Activated CD4-positive, alpha-beta T cell treated with anti-CD3 and anti-CD28 coated beads, Interleukin-2, amount 50 U/mL, for 1 hour (primary cell): ENCODE data around the gene ANKRD44.

Experiments used
- DNase-seq: peaks from one replicate; pipeline ENCODE4 v3.0.0-alpha.2; 2020

The ANKRD44 gene

GRCh38 chr2:197286805-197287595, 23.6 kb downstream of the ANKRD44 start:
- peak; percentile 31 for DNase-seq

GRCh38 chr2:197285361-197285760, 25.2 kb downstream of the ANKRD44 start:
- DNase-seq, result no peak

GRCh38 chr2:197284956-197285355, 25.6 kb downstream of the ANKRD44 start:
- DNase-seq, result no peak

GRCh38 chr2:197281421-197281820, 29.2 kb downstream of the ANKRD44 start:
- DNase-seq, result no peak

GRCh38 chr2:197280015-197280702, 30.4 kb downstream of the ANKRD44 start:
- no peak for DNase-seq

GRCh38 chr2:197278799-197279763, 31.5 kb downstream of the ANKRD44 start:
- no peak for DNase-seq

- DNase-seq, result no peak
Observed at GRCh38 chr2:197277794-197278193, 32.8 kb downstream of the ANKRD44 start.

- no peak for DNase-seq
Observed at GRCh38 chr2:197276156-197276555, 34.4 kb downstream of the ANKRD44 start.

- DNase-seq, result no peak
Observed at GRCh38 chr2:197274937-197275336, 35.6 kb downstream of the ANKRD44 start.

- no peak for DNase-seq
Observed at GRCh38 chr2:197274349-197274748, 36.2 kb downstream of the ANKRD44 start.

GRCh38 chr2:197273485-197273884, 37.1 kb downstream of the ANKRD44 start:
- no peak for DNase-seq

GRCh38 chr2:197270601-197271000, 40.0 kb downstream of the ANKRD44 start:
- DNase-seq, result no peak

- DNase-seq, result no peak
Observed at GRCh38 chr2:197269815-197270214, 40.8 kb downstream of the ANKRD44 start.

GRCh38 chr2:197268786-197269584, 41.6 kb downstream of the ANKRD44 start:
- DNase-seq, result no peak

- no peak for DNase-seq
Observed at GRCh38 chr2:197266477-197266876, 44.1 kb downstream of the ANKRD44 start.

GRCh38 chr2:197265924-197266323, 44.7 kb downstream of the ANKRD44 start:
- no peak for DNase-seq

- DNase-seq, result no peak
Observed at GRCh38 chr2:197265036-197265435, 45.5 kb downstream of the ANKRD44 start.

GRCh38 chr2:197264332-197264731, 46.2 kb downstream of the ANKRD44 start:
- DNase-seq, result no peak

- DNase-seq, result no peak
Observed at GRCh38 chr2:197263077-197263476, 47.5 kb downstream of the ANKRD44 start.

GRCh38 chr2:197261808-197262226, 48.8 kb downstream of the ANKRD44 start:
- DNase-seq, result no peak

GRCh38 chr2:197259470-197259999, 51.0 kb downstream of the ANKRD44 start:
- no peak for DNase-seq

- no peak for DNase-seq
Observed at GRCh38 chr2:197258580-197258979, 52.0 kb downstream of the ANKRD44 start.
